HepG2 (cell line): ENCODE measurements around the gene C20orf204. TPM values are rescaled to one million over a fixed set of nuclear protein-coding genes. Genes with fewer than 3 reads are reported as not detected.

ENCODE experiments used
- ATF5 ChIP-seq: sonication (generic); formaldehyde crosslinking; IDR thresholded peaks from 2 replicates; pipeline ENCODE4 v1.4.0; 2020; ENCODE audit warnings: mild to moderate bottlenecking, low read depth, missing genetic modification reagents
- BHLHE40 ChIP-seq: IDR thresholded peaks from 2 replicates; pipeline ENCODE4 v1.6.1; 2011; ENCODE audit warnings: low read length, improper control_type of control experiment
- CHD2 ChIP-seq: IDR thresholded peaks from 2 replicates; pipeline ENCODE4 v1.6.1; 2011; ENCODE audit warnings: low read depth, low read length, improper control_type of control experiment
- GFI1 ChIP-seq: sonication (generic); formaldehyde crosslinking; IDR thresholded peaks from 2 replicates; pipeline ENCODE4 v1.5.0; 2020; ENCODE audit warnings: missing genetic modification reagents, mild to moderate bottlenecking, borderline replicate concordance
- HOXA3 ChIP-seq: sonication (generic); formaldehyde crosslinking; IDR thresholded peaks from 2 replicates; pipeline ENCODE4 v1.5.0; 2020; ENCODE audit warnings: missing genetic modification reagents
- JUNB ChIP-seq: sonication (generic); formaldehyde crosslinking; IDR thresholded peaks from 2 replicates; pipeline ENCODE4 v1.8.0; 2022; ENCODE audit warnings: missing genetic modification reagents, mild to moderate bottlenecking, borderline replicate concordance
- KDM5B ChIP-seq: sonication (generic); formaldehyde crosslinking; IDR thresholded peaks from 2 replicates; pipeline ENCODE4 v1.4.0; 2020; ENCODE audit warnings: missing genetic modification reagents, mild to moderate bottlenecking, borderline replicate concordance
- MEIS1 ChIP-seq: sonication (generic); formaldehyde crosslinking; IDR thresholded peaks from 2 replicates; pipeline ENCODE4 v1.9.0; 2021; ENCODE audit warnings: mild to moderate bottlenecking, missing genetic modification reagents, moderate library complexity, borderline replicate concordance
- NBN ChIP-seq: fragments of 450-650 bp; conservative IDR thresholded peaks from 2 replicates; pipeline ENCODE4 v1.6.1; 2017
- POLR2AphosphoS5 ChIP-seq: IDR thresholded peaks from 2 replicates; pipeline ENCODE4 v1.6.1; 2012; ENCODE audit warnings: low read depth, low read length
- RNF2 ChIP-seq: fragments of 450-650 bp; conservative IDR thresholded peaks from 2 replicates; pipeline ENCODE4 v1.6.1; 2016; ENCODE audit warnings: low read depth
- SP5 ChIP-seq: IDR thresholded peaks from 2 replicates; pipeline ENCODE4 v1.6.1; 2016; ENCODE audit warnings: low read depth, borderline replicate concordance
- TOE1 ChIP-seq: sonication (generic); formaldehyde crosslinking; IDR thresholded peaks from 2 replicates; pipeline ENCODE4 v1.4.0; 2020; ENCODE audit warnings: mild to moderate bottlenecking, missing genetic modification reagents
- TRIM24 ChIP-seq: sonication (generic); formaldehyde crosslinking; IDR thresholded peaks from 2 replicates; pipeline ENCODE4 v1.8.0; 2022; ENCODE audit warnings: mild to moderate bottlenecking, missing genetic modification reagents
- WIZ ChIP-seq: sonication (generic); formaldehyde crosslinking; IDR thresholded peaks from 2 replicates; pipeline ENCODE4 v1.5.1; 2020; ENCODE audit warnings: mild to moderate bottlenecking, missing genetic modification reagents
- ZBTB20 ChIP-seq: sonication (generic); formaldehyde crosslinking; IDR thresholded peaks from 2 replicates; pipeline ENCODE4 v1.8.1; 2023; ENCODE audit warnings: missing genetic modification reagents, low read depth, mild to moderate bottlenecking, borderline replicate concordance
- ZNF10 ChIP-seq: sonication (generic); formaldehyde crosslinking; IDR thresholded peaks from 2 replicates; pipeline ENCODE4 v1.4.0; 2020; ENCODE audit warnings: mild to moderate bottlenecking, low read depth, missing genetic modification reagents, borderline replicate concordance
- ZNF160 ChIP-seq: sonication (generic); formaldehyde crosslinking; IDR thresholded peaks from 2 replicates; pipeline ENCODE4 v1.8.0; 2022; ENCODE audit warnings: mild to moderate bottlenecking, inconsistent platforms, missing genetic modification reagents
- ZNF451 ChIP-seq: sonication (generic); formaldehyde crosslinking; IDR thresholded peaks from 2 replicates; pipeline ENCODE4 v1.5.0; 2020; ENCODE audit warnings: mild to moderate bottlenecking, missing genetic modification reagents
- ZNF512 ChIP-seq: sonication (generic); formaldehyde crosslinking; IDR thresholded peaks from 2 replicates; pipeline ENCODE4 v1.4.0; 2020; ENCODE audit warnings: mild to moderate bottlenecking, missing genetic modification reagents
- ZNF530 ChIP-seq: sonication (generic); formaldehyde crosslinking; IDR thresholded peaks from 2 replicates; pipeline ENCODE4 v1.5.0; 2020; ENCODE audit warnings: low read depth, mild to moderate bottlenecking, missing genetic modification reagents
- ZNF605 ChIP-seq: sonication (generic); formaldehyde crosslinking; IDR thresholded peaks from 2 replicates; pipeline ENCODE4 v1.8.0; 2022; ENCODE audit warnings: mild to moderate bottlenecking, missing genetic modification reagents
- ZNF672 ChIP-seq: sonication (generic); formaldehyde crosslinking; IDR thresholded peaks from 2 replicates; pipeline ENCODE4 v1.8.1; 2022; ENCODE audit warnings: missing genetic modification reagents
- ZSCAN12 ChIP-seq: sonication (generic); formaldehyde crosslinking; IDR thresholded peaks from 2 replicates; pipeline ENCODE4 v1.9.0; 2021; ENCODE audit warnings: mild to moderate bottlenecking, missing genetic modification reagents
- polyA plus RNA-seq, 8 experiments: library from polyadenylated mRNA; depleted of rRNA in 3 of 8; stranded (reverse) in 7 of 8; unstranded in 1 of 8; fragments of >200 nt; fragmentation: Illumina TruSeq in 4 of 8; extraction: Trizol in 4 of 8; gene quantifications; 2 replicates each; pipeline versions ENCODE4 v1.2.1 to v1.2.3, GENCODE V29; 2011 to 2016; ENCODE audit warnings: low read depth in 4 of 8, missing spikeins in 1 of 8, mixed read lengths in 1 of 8; ENCODE audit not compliant: insufficient read depth in 1 of 8
- total RNA-seq, 5 experiments: library from RNA; depleted of rRNA; stranded (reverse); fragments of >200 nt; fragmentation: Illumina TruSeq; extraction: Trizol; gene quantifications; 2 replicates each; pipeline ENCODE4 v1.2.3, GENCODE V29; 2016; ENCODE audit warnings: low read depth in 1 of 5
- TF ChIP-seq, protein P1 (sequence below): sonication (generic); formaldehyde crosslinking; IDR thresholded peaks from 2 replicates; pipeline ENCODE4 v1.8.0; 2022; ENCODE audit warnings: mild to moderate bottlenecking, missing genetic modification reagents
- TF ChIP-seq, protein P2 (sequence below): sonication (generic); formaldehyde crosslinking; IDR thresholded peaks from 2 replicates; pipeline ENCODE4 v1.5.0; 2020; ENCODE audit warnings: missing genetic modification reagents, mild to moderate bottlenecking, borderline replicate concordance

Gene C20orf204
- total and polyA plus RNA-seq, 2 of the 13 experiments (the other 11 are each of a cell fraction or from before 2014, with no cell fraction given): 22.1 to 80.0 TPM

DNA sequence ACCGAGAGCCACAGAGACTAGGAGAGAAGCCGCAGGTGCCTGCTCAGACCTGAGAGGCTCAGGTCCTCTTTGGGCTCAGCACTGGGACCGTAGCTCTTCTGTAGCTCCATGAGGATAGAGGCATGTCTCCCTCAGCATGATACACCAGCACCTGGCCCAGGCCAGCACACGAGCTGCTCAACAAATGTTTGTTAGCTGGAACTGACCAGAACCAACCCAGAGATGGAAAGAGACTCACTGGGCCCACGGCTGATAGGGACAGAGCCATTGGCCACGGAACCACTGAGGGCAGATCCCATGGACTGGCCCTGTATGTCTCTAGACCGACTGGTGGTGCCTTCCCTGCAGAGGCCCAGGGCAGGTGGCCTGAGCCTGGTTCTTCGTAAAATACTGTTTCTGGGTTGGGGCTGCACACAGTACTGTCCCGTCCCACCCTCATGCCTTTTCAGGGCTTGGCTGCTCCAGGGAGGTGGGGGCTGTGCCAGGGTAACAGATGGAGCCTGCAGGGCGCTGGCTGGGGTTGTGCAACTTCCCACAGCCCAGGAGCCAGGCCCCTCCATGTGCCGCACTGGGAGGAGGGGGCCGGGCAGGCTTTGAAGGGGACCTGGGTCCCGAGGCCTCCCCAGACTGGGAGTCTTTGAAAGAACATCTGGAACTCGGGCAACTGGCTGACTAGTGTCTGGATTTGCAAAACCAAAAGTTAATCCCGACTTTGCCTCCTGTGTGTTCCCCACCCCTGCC is 5.2 kb downstream of the C20orf204 start (continued):
- TF ChIP-seq ZNF451 (CRISPR knock-in tag) (no peak), NBN (no peak), TRIM24 (CRISPR knock-in tag) (no peak), SP5 (peak; percentile 19; the same call in 1 of the 2 replicates), TOE1 (peak; percentile 69; the same call in 1 of the 2 replicates), ZNF672 (CRISPR knock-in tag) (no peak), JUNB (CRISPR knock-in tag) (no peak), GFI1 (CRISPR knock-in tag) (0 out of 2 replicates have a peak, but pooled peaks have one; percentile 43), ZNF530 (CRISPR knock-in tag) (no peak), ZNF605 (peak; percentile 36), KDM5B (peak; percentile 46; the same call in 1 of the 2 replicates), BHLHE40 (0 out of 2 replicates have a peak, but pooled peaks have one; percentile 1), CHD2 (no peak), ATF5 (CRISPR knock-in tag) (no peak), WIZ (CRISPR knock-in tag) (no peak), ZNF512 (CRISPR knock-in tag) (no peak), MEIS1 (CRISPR knock-in tag) (peak; percentile 37), ZNF160 (CRISPR knock-in tag) (no peak), RNF2 (no peak), ZSCAN12 (0 out of 2 replicates have a peak, but pooled peaks have one; percentile 30), ZBTB20 (CRISPR knock-in tag) (no peak), ZNF10 (no peak), HOXA3 (CRISPR knock-in tag) (peak; percentile 72), POLR2AphosphoS5 (no peak; the same call in 1 of the 2 replicates)
- TF ChIP-seq, protein P1, sequence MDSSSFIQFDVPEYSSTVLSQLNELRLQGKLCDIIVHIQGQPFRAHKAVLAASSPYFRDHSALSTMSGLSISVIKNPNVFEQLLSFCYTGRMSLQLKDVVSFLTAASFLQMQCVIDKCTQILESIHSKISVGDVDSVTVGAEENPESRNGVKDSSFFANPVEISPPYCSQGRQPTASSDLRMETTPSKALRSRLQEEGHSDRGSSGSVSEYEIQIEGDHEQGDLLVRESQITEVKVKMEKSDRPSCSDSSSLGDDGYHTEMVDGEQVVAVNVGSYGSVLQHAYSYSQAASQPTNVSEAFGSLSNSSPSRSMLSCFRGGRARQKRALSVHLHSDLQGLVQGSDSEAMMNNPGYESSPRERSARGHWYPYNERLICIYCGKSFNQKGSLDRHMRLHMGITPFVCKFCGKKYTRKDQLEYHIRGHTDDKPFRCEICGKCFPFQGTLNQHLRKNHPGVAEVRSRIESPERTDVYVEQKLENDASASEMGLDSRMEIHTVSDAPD (CRISPR knock-in tag): peak; percentile 90; the same call in 1 of the 2 replicates
- TF ChIP-seq, protein P2, sequence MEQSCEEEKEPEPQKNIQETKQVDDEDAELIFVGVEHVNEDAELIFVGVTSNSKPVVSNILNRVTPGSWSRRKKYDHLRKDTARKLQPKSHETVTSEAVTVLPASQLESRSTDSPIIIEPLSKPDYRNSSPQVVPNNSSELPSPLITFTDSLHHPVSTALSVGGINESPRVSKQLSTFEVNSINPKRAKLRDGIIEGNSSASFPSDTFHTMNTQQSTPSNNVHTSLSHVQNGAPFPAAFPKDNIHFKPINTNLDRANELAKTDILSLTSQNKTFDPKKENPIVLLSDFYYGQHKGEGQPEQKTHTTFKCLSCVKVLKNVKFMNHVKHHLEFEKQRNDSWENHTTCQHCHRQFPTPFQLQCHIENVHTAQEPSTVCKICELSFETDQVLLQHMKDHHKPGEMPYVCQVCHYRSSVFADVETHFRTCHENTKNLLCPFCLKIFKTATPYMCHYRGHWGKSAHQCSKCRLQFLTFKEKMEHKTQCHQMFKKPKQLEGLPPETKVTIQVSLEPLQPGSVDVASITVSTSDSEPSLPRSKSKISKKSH (CRISPR knock-in tag): no peak
